A549 (cell line): ENCODE results near the gene TBC1D1. TPM values are rescaled to one million over a fixed set of nuclear protein-coding genes. Genes with fewer than 3 reads are reported as not detected.

Experiments
- ATAC-seq, 2 experiments: fragments of 200-7000 bp in 1 of 2; fragments of >200 bp in 1 of 2; cut with Nextera tagmentation in 1 of 2; cut with Tn5 transposase in 1 of 2; 3 replicates each; pipeline versions ENCODE4 v1.8.0 to v1.9.1; 2018 to 2020; ENCODE audit warnings: mild to moderate bottlenecking in 1 of 2, moderate library complexity in 1 of 2
- CTCF ChIA-PET: fragments of 300-600 bp; sonication (Branson Sonifier 250); formaldehyde crosslinking; extraction: SDS; loops from one replicate; lab custom pipeline; 2021; ENCODE audit warnings: antibody characterized with exemption, inconsistent platforms; lab: Yijun Ruan, JAX
- POLR2A ChIA-PET: fragments of 350-600 bp; formaldehyde crosslinking; extraction: SDS; loops from one replicate; lab custom pipeline; 2021; ENCODE audit warnings: antibody characterized with exemption, inconsistent platforms; lab: Yijun Ruan, JAX
- DNase-seq, 2 experiments: peaks; one replicate each; pipeline versions ENCODE4 v3.0.0 to v3.0.0-alpha.2; 2011 to 2016; ENCODE audit warnings: low read depth in 1 of 2, low spot score in 1 of 2
- FAIRE-seq: peaks from 2 replicates; lab custom pipeline; 2011; peaks lifted over from hg19 to GRCh38; lab: Jason Lieb, UNC
- H3K27ac ChIP-seq, 2 experiments: fragments of >200 bp; sonication (Bioruptor Twin); formaldehyde crosslinking; 3 replicates each; pipeline ENCODE4 v1.5.1; 2016 to 2017
- H3K4me1 ChIP-seq: fragments of >200 bp; sonication (Bioruptor Twin); formaldehyde crosslinking; 3 replicates; pipeline ENCODE4 v1.6.1; 2016
- H3K4me2 ChIP-seq: fragments of >200 bp; sonication (Bioruptor Twin); formaldehyde crosslinking; 3 replicates; pipeline ENCODE4 v1.6.1; 2016
- H3K4me3 ChIP-seq: fragments of >200 bp; sonication (Bioruptor Twin); formaldehyde crosslinking; 3 replicates; pipeline ENCODE4 v1.5.1; 2016
- H3K9me3 ChIP-seq: fragments of >200 bp; sonication (Bioruptor Twin); formaldehyde crosslinking; 3 replicates; pipeline ENCODE4 v1.6.1; 2016
- ATOH8 ChIP-seq: fragments of 250-450 bp; sonication (Bioruptor Pico); IDR thresholded peaks from 2 replicates; pipeline ENCODE4 v1.5.0; 2020; ENCODE audit warnings: low read depth, mild to moderate bottlenecking, moderate library complexity
- CBX2 ChIP-seq: fragments of 200-600 bp; sonication (generic); IDR thresholded peaks from 2 replicates; pipeline ENCODE4 v1.6.1; 2016; ENCODE audit warnings: low read depth, mild to moderate bottlenecking, borderline replicate concordance
- CHD2 ChIP-seq: fragments of 150-350 bp; IDR thresholded peaks from 2 replicates; pipeline ENCODE4 v1.6.1; 2014; ENCODE audit warnings: low read length; ENCODE audit not compliant: partially characterized antibody
- CHD4 ChIP-seq: fragments of 200-600 bp; sonication (generic); IDR thresholded peaks from 2 replicates; pipeline ENCODE4 v1.6.1; 2016; ENCODE audit warnings: antibody characterized with exemption, mild to moderate bottlenecking, borderline replicate concordance
- E2F6 ChIP-seq: IDR thresholded peaks from 2 replicates; pipeline ENCODE4 v1.6.1; 2012; ENCODE audit warnings: low read depth, borderline replicate concordance
- EHMT2 ChIP-seq: fragments of 200-600 bp; sonication (generic); IDR thresholded peaks from 2 replicates; pipeline ENCODE4 v1.6.1; 2016; ENCODE audit warnings: antibody characterized with exemption, low read depth, mild to moderate bottlenecking, moderate library complexity
- ELK1 ChIP-seq: fragments of 150-350 bp; IDR thresholded peaks from 2 replicates; pipeline ENCODE4 v1.6.1; 2014; ENCODE audit warnings: low read depth, mild to moderate bottlenecking, low read length
- FOSB ChIP-seq: fragments of 250-450 bp; sonication (Bioruptor Pico); IDR thresholded peaks from 2 replicates; pipeline ENCODE4 v1.5.0; 2020; ENCODE audit warnings: mild to moderate bottlenecking, moderate library complexity
- HDAC2 ChIP-seq: fragments of 200-600 bp; sonication (generic); IDR thresholded peaks from 2 replicates; pipeline ENCODE4 v1.6.1; 2016
- HMGXB4 ChIP-seq: fragments of 250-450 bp; sonication (Bioruptor Pico); IDR thresholded peaks from 2 replicates; pipeline ENCODE4 v1.5.0; 2021; ENCODE audit warnings: mild to moderate bottlenecking, moderate library complexity, borderline replicate concordance
- HOXA7 ChIP-seq: fragments of 250-450 bp; sonication (Bioruptor Pico); IDR thresholded peaks from 2 replicates; pipeline ENCODE4 v1.5.0; 2020; ENCODE audit warnings: mild to moderate bottlenecking, moderate library complexity
- HOXB5 ChIP-seq: fragments of 250-450 bp; sonication (Bioruptor Pico); IDR thresholded peaks from 2 replicates; pipeline ENCODE4 v1.5.0; 2020; ENCODE audit warnings: mild to moderate bottlenecking, moderate library complexity
- KDM1A ChIP-seq: fragments of 200-600 bp; sonication (generic); IDR thresholded peaks from 2 replicates; pipeline ENCODE4 v1.6.1; 2016; ENCODE audit warnings: low read depth, mild to moderate bottlenecking
- MAZ ChIP-seq: fragments of 150-350 bp; IDR thresholded peaks from 2 replicates; pipeline ENCODE4 v1.6.1; 2014; ENCODE audit warnings: antibody characterized with exemption, low read depth, low read length, borderline replicate concordance
- POLR2A ChIP-seq: IDR thresholded peaks from 2 replicates; pipeline ENCODE4 v1.6.1; 2012; ENCODE audit warnings: mild to moderate bottlenecking, low read length
- POLR2AphosphoS2 ChIP-seq: conservative IDR thresholded peaks from 2 replicates; pipeline ENCODE4 v1.6.1; 2012; ENCODE audit warnings: low read length, improper control_type of control experiment, inconsistent platforms
- RARB ChIP-seq: fragments of 250-450 bp; sonication (Bioruptor Pico); IDR thresholded peaks from 2 replicates; pipeline ENCODE4 v1.8.0; 2021; ENCODE audit warnings: mild to moderate bottlenecking, moderate library complexity
- RFX5 ChIP-seq: fragments of 450-650 bp; IDR thresholded peaks from 2 replicates; pipeline ENCODE4 v1.7.1; 2014; ENCODE audit warnings: antibody characterized with exemption, mild to moderate bottlenecking, moderate library complexity
- TFCP2L1 ChIP-seq: fragments of 250-450 bp; sonication (Bioruptor Pico); IDR thresholded peaks from 2 replicates; pipeline ENCODE4 v1.5.0; 2021; ENCODE audit warnings: mild to moderate bottlenecking
- TP53 ChIP-seq: fragments of 250-450 bp; sonication (Bioruptor Pico); IDR thresholded peaks from 2 replicates; pipeline ENCODE4 v1.5.0; 2021; ENCODE audit warnings: mild to moderate bottlenecking, moderate library complexity
- ZSCAN20 ChIP-seq: fragments of 250-450 bp; sonication (Bioruptor Pico); IDR thresholded peaks from 2 replicates; pipeline ENCODE4 v1.8.0; 2022; ENCODE audit warnings: mild to moderate bottlenecking, moderate library complexity
- WGBS: methylation state at CpG from one replicate; pipeline ENCODE4 v1.1.6; 2017; ENCODE audit errors: missing lambda C conversion rate; 5-methylcytosine and 5-hydroxymethylcytosine counted together
- polyA plus RNA-seq, 4 experiments: library from polyadenylated mRNA; depleted of rRNA in 3 of 4; stranded (reverse); fragments of >200 nt; fragmentation: RNase III in 1 of 4; extraction: RNeasy Plus Mini Kit Qiagen cat#74134 plus additional on column Dnase treatment in 1 of 4; gene quantifications; 2 replicates in 3 of 4; 3 replicates in 1 of 4; pipeline ENCODE4 v1.2.3, GENCODE V29; 2011 to 2017
- TF ChIP-seq, protein P1 (sequence below): fragments of 200-600 bp; sonication (generic); IDR thresholded peaks from 2 replicates; pipeline ENCODE4 v1.6.1; 2016; ENCODE audit warnings: antibody characterized with exemption, mild to moderate bottlenecking, moderate library complexity
- TF ChIP-seq, protein P2 (sequence below): fragments of 450-650 bp; IDR thresholded peaks from 2 replicates; pipeline ENCODE4 v1.6.1; 2014; ENCODE audit warnings: antibody characterized with exemption

The TBC1D1 gene
- polyA plus RNA-seq, 2 of the 4 experiments (the other 2 are of a cell fraction): 26.5 to 28.5 TPM

DNA sequence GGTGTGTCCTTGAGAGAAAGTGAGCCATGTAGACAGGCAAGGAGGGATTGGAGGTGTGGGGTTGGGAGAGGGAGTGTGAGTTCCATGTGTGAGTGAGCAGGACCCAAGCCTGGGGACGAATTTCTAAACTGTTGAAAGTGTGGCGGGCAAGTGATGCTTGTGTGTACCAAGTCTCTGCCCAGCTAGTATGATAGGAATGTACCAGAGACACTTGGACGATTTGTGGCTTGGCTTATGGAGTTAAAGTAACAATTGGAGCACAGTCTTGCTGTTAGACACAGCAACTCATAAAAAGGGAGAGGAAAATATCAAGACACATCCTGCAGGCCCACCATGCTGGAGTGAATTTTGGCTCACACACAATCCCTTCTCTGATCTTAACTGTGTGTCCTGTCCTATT is 77.9 kb downstream of the TBC1D1 start:
- CTCF ChIA-PET: interaction anchor here (1.2 kb wide), 1 partner anchor 24 kb away, joined by 3 read pairs; no protein-coding TSS in a partner anchor
- TF ChIP-seq HOXB5: no peak
- TF ChIP-seq E2F6: no peak
- TF ChIP-seq HOXA7: no peak
- TF ChIP-seq MAZ: no peak
- TF ChIP-seq ELK1: no peak
- TF ChIP-seq, all 56 proteins: peak for 0
- ATAC-seq (no peak), FAIRE-seq (no peak), DNase-seq (no peak)
- Histone ChIP-seq H3K4me1 (no peaks in the 10 kb centered on the region), H3K9me3 (no peaks in the 10 kb centered on the region), H3K4me3 (no peak overlapping the region), H3K27ac (no peak overlapping the region), H3K4me2 (no peak overlapping the region)
- POLR2A ChIA-PET: no interaction called here
- WGBS: 49% methylated on average over 3 of the region's 3 CpGs

- Histone ChIP-seq H3K4me2 (no peak overlapping the region), H3K4me1 (no peaks in the 10 kb centered on the region), H3K27ac (no peak overlapping the region), H3K9me3 (no peaks in the 10 kb centered on the region), H3K4me3 (no peak overlapping the region)
- peak; percentile 83 to 84 for ATAC-seq
- TF ChIP-seq, protein P1, sequence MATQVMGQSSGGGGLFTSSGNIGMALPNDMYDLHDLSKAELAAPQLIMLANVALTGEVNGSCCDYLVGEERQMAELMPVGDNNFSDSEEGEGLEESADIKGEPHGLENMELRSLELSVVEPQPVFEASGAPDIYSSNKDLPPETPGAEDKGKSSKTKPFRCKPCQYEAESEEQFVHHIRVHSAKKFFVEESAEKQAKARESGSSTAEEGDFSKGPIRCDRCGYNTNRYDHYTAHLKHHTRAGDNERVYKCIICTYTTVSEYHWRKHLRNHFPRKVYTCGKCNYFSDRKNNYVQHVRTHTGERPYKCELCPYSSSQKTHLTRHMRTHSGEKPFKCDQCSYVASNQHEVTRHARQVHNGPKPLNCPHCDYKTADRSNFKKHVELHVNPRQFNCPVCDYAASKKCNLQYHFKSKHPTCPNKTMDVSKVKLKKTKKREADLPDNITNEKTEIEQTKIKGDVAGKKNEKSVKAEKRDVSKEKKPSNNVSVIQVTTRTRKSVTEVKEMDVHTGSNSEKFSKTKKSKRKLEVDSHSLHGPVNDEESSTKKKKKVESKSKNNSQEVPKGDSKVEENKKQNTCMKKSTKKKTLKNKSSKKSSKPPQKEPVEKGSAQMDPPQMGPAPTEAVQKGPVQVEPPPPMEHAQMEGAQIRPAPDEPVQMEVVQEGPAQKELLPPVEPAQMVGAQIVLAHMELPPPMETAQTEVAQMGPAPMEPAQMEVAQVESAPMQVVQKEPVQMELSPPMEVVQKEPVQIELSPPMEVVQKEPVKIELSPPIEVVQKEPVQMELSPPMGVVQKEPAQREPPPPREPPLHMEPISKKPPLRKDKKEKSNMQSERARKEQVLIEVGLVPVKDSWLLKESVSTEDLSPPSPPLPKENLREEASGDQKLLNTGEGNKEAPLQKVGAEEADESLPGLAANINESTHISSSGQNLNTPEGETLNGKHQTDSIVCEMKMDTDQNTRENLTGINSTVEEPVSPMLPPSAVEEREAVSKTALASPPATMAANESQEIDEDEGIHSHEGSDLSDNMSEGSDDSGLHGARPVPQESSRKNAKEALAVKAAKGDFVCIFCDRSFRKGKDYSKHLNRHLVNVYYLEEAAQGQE: no peak
- no peak for TF ChIP-seq HOXB5
- TF ChIP-seq FOSB (CRISPR knock-in tag): no peak
- no peak for TF ChIP-seq KDM1A
- TF ChIP-seq POLR2AphosphoS2: no peak
- TF ChIP-seq CHD2: no peak
- no peak for TF ChIP-seq RARB (CRISPR knock-in tag)
- no peak for TF ChIP-seq EHMT2
- no peak for TF ChIP-seq POLR2A
- no peak for TF ChIP-seq TFCP2L1 (CRISPR knock-in tag)
- no peak for TF ChIP-seq RFX5
- TF ChIP-seq HMGXB4 (CRISPR knock-in tag): no peak
- TF ChIP-seq HDAC2: no peak
- TF ChIP-seq ATOH8: no peak
- no peak for TF ChIP-seq CHD4
- no peak for TF ChIP-seq TP53
- no peak for TF ChIP-seq ZSCAN20 (CRISPR knock-in tag)
- TF ChIP-seq CBX2: no peak
- TF ChIP-seq, protein P2, sequence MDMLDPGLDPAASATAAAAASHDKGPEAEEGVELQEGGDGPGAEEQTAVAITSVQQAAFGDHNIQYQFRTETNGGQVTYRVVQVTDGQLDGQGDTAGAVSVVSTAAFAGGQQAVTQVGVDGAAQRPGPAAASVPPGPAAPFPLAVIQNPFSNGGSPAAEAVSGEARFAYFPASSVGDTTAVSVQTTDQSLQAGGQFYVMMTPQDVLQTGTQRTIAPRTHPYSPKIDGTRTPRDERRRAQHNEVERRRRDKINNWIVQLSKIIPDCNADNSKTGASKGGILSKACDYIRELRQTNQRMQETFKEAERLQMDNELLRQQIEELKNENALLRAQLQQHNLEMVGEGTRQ: no peak
- no peak for TF ChIP-seq HOXA7
- POLR2A ChIA-PET: no interaction called here
- DNase-seq: peak; percentile 26 to 71
- CTCF ChIA-PET: no interaction called here
- no peak for FAIRE-seq
- 42% methylated on average over 1 of the region's 1 CpG for WGBS
Measured at GRCh38 chr4:37970702-37971101, 79.8 kb downstream of the TBC1D1 start.
